Muscle of back (tissue), 11 donors: ENCODE results near the gene SMC1B. TPM values are rescaled to one million over a fixed set of nuclear protein-coding genes. Genes with fewer than 3 reads are reported as not detected.
A peak's percentile ranks its signal among the peaks of the same experiment; 100 is the strongest.
"Not testable (repeated sequence)": the region's sequence is repeated elsewhere in the genome, so short reads cannot be mapped to it uniquely, and the experiment has no call there.

Source experiments
- DNase-seq, 3 donors: peaks; one replicate each; pipeline versions ENCODE4 v3.0.0 to v3.0.0-alpha.2; 2013
- polyA plus RNA-seq, 10 donors: library from polyadenylated mRNA; unstranded; fragments of 120-200 nt; gene quantifications; one replicate each; pipeline ENCODE4 v1.2.1, GENCODE V29; 2013; ENCODE audit not compliant: insufficient read length in 10 of 10

The SMC1B gene
- polyA plus RNA-seq, 10 donors: 0.05 to 1.1 (median 0.09) TPM

GRCh38 chr22:45352757-45353156 is 60.6 kb downstream of the SMC1B start:
- not testable (repeated sequence) for DNase-seq

- DNase-seq: no peak
Measured at GRCh38 chr22:45351956-45352355, 61.4 kb downstream of the SMC1B start.

GRCh38 chr22:45349916-45350315 is 63.5 kb downstream of the SMC1B start:
- no peak for DNase-seq

- no peak for DNase-seq
Measured at GRCh38 chr22:45344334-45344733, 69.1 kb downstream of the SMC1B start.

GRCh38 chr22:45343143-45343542 is 70.3 kb downstream of the SMC1B start:
- DNase-seq: no peak

- DNase-seq: no peak
Measured at GRCh38 chr22:45341498-45341897, 71.9 kb downstream of the SMC1B start.

GRCh38 chr22:45340323-45340722 is 73.1 kb downstream of the SMC1B start:
- DNase-seq: no peak

- DNase-seq: no peak
Measured at GRCh38 chr22:45338795-45339194, 74.6 kb downstream of the SMC1B start.

GRCh38 chr22:45337536-45337935 is 75.9 kb downstream of the SMC1B start:
- DNase-seq: no peak

- peak; percentile 38 to 74 (median 40) for DNase-seq
Measured at GRCh38 chr22:45336971-45337431, 76.4 kb downstream of the SMC1B start.

GRCh38 chr22:45335854-45336522 is 77.4 kb downstream of the SMC1B start:
- no peak for DNase-seq

GRCh38 chr22:45335021-45335818 is 78.2 kb downstream of the SMC1B start:
- DNase-seq: peak in 1 of 3 donors; percentile 20

- DNase-seq: no peak
Measured at GRCh38 chr22:45334528-45334927, 78.9 kb downstream of the SMC1B start.

GRCh38 chr22:45334068-45334467 is 79.3 kb downstream of the SMC1B start:
- DNase-seq: no peak

GRCh38 chr22:45332001-45332400 is 81.4 kb downstream of the SMC1B start:
- DNase-seq: no peak

- no peak for DNase-seq
Measured at GRCh38 chr22:45331486-45331885, 81.9 kb downstream of the SMC1B start.

- DNase-seq: no peak
Measured at GRCh38 chr22:45330548-45330947, 82.9 kb downstream of the SMC1B start.

- peak; percentile 69 to 75 (median 73) for DNase-seq
Measured at GRCh38 chr22:45329530-45329936, 83.9 kb downstream of the SMC1B start.

- no peak for DNase-seq
Measured at GRCh38 chr22:45328822-45329529, 84.4 kb downstream of the SMC1B start.

GRCh38 chr22:45328261-45328660 is 85.1 kb downstream of the SMC1B start:
- DNase-seq: not testable (repeated sequence)

GRCh38 chr22:45324311-45324711 is 89.1 kb downstream of the SMC1B start:
- no peak for DNase-seq

GRCh38 chr22:45323695-45324094 is 89.7 kb downstream of the SMC1B start:
- no peak for DNase-seq
